ENCODE measurements around the gene SLC5A9.

DNA sequence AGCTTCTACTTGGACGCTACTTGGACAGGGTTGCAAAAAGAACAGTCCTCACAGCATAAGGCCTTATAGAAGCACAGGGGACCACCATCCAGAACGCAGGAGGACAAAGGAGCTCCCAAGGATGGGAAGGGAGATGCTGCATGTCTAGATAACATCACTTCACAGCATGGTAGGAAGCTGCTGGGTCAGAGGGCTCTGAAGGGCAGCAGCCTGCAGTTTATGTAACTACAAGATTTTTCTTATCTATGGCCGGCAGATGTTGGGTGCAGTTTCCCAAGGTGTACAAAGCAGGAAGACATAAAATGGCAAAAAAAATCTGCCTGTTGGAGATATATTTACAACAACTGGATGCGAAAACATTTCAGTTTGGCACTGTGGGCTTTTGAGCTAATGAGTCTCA lies 45.3 kb upstream of the SLC5A9 start:
- TF ChIP-seq, protein P1, sequence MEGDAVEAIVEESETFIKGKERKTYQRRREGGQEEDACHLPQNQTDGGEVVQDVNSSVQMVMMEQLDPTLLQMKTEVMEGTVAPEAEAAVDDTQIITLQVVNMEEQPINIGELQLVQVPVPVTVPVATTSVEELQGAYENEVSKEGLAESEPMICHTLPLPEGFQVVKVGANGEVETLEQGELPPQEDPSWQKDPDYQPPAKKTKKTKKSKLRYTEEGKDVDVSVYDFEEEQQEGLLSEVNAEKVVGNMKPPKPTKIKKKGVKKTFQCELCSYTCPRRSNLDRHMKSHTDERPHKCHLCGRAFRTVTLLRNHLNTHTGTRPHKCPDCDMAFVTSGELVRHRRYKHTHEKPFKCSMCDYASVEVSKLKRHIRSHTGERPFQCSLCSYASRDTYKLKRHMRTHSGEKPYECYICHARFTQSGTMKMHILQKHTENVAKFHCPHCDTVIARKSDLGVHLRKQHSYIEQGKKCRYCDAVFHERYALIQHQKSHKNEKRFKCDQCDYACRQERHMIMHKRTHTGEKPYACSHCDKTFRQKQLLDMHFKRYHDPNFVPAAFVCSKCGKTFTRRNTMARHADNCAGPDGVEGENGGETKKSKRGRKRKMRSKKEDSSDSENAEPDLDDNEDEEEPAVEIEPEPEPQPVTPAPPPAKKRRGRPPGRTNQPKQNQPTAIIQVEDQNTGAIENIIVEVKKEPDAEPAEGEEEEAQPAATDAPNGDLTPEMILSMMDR (IDR thresholded peaks at IDR 0.05; ENCODE audit: poor library complexity) = no peak
- no peak for TF ChIP-seq EZH2 (IDR thresholded peaks at IDR 0.05; ENCODE audit: borderline replicate concordance)

All from hepatocyte (in vitro differentiated cells).